ENCODE measurements around the gene ARRDC2. TPM values are rescaled to one million over a fixed set of nuclear protein-coding genes. Genes with fewer than 3 reads are reported as not detected.

ARRDC2 gene
- total and polyA plus RNA-seq, 9 of the 15 experiments (the other 6 are each of a cell fraction or from before 2014, with no cell fraction given): 1.9 to 27.4 (median 15.2) TPM

DNA sequence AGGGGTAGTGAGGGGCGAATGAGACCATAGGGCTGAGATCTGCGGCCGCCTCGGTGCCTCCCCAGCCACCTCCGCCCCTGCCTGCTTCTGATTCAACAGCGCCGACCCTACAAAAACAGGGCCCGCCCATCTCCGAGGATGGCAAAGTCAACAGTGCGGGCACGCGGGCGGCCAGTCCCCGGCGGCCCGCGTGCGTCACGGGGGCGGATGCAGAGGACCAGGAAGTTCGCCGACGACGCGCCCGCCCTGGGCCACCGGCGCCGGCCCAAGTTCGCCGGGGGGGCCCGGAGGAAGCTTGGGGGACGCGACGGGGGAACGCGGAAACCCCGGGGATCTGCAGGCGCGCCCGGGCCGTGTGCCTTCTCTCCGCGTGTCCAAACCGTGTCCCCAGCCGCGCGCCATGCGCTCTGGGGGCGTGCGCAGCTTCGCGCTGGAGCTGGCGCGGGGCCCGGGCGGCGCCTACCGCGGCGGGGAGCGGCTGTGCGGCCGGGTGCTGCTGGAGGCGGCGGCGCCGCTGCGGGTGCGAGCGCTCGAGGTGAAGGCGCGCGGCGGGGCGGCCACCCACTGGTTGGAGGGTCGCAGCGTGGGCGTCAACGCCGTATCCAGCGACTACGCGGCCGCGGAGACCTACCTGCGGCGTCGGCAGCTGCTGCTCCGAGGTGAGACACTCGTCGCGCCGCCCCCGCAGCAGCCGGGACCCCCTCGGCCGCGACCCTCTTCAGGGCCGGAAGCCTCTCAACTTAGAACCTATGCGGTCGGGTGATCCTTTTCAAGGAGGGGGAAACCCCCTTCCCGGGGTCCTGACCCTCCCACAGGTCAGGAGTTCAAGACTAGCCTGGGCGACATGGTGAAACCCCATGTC lies 6.8 kb upstream of the ARRDC2 start (continued):
- TF ChIP-seq YY1 (IDR thresholded peaks at IDR 0.05; ENCODE audit: borderline replicate concordance in 1 of 3, control insufficient read depth in 1 of 3, extremely low read depth in 1 of 3, insufficient read depth in 3 of 3, insufficient read length in 1 of 3, insufficient replicate concordance in 2 of 3, low read depth in 1 of 3, low read length in 2 of 3): peak in 2 of 3 experiments; percentile 48 to 57
- TF ChIP-seq, protein P1, sequence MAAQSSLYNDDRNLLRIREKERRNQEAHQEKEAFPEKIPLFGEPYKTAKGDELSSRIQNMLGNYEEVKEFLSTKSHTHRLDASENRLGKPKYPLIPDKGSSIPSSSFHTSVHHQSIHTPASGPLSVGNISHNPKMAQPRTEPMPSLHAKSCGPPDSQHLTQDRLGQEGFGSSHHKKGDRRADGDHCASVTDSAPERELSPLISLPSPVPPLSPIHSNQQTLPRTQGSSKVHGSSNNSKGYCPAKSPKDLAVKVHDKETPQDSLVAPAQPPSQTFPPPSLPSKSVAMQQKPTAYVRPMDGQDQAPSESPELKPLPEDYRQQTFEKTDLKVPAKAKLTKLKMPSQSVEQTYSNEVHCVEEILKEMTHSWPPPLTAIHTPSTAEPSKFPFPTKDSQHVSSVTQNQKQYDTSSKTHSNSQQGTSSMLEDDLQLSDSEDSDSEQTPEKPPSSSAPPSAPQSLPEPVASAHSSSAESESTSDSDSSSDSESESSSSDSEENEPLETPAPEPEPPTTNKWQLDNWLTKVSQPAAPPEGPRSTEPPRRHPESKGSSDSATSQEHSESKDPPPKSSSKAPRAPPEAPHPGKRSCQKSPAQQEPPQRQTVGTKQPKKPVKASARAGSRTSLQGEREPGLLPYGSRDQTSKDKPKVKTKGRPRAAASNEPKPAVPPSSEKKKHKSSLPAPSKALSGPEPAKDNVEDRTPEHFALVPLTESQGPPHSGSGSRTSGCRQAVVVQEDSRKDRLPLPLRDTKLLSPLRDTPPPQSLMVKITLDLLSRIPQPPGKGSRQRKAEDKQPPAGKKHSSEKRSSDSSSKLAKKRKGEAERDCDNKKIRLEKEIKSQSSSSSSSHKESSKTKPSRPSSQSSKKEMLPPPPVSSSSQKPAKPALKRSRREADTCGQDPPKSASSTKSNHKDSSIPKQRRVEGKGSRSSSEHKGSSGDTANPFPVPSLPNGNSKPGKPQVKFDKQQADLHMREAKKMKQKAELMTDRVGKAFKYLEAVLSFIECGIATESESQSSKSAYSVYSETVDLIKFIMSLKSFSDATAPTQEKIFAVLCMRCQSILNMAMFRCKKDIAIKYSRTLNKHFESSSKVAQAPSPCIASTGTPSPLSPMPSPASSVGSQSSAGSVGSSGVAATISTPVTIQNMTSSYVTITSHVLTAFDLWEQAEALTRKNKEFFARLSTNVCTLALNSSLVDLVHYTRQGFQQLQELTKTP (IDR thresholded peaks at IDR 0.05; ENCODE audit: low read depth in 1 of 2, partially characterized antibody in 2 of 2): no peak
- no peak for TF ChIP-seq C11orf30 (IDR thresholded peaks at IDR 0.05; ENCODE audit: low read depth)
- TF ChIP-seq ZNF696 (CRISPR knock-in tag; conservative IDR thresholded peaks at IDR 0.05): no peak
- TF ChIP-seq HDAC8 (tag; IDR thresholded peaks at IDR 0.05): no peak
- no peak for TF ChIP-seq MCM5 (IDR thresholded peaks at IDR 0.05; ENCODE audit: low read depth)
- TF ChIP-seq ZFX (CRISPR knock-in tag; IDR thresholded peaks at IDR 0.05): peak; percentile 83
- TF ChIP-seq ARID1B (IDR thresholded peaks at IDR 0.05): no peak
- TF ChIP-seq EZH2 (IDR thresholded peaks at IDR 0.05; ENCODE audit: borderline replicate concordance, low read depth, low read length): no peak
- TF ChIP-seq ZNF165 (CRISPR knock-in tag; IDR thresholded peaks at IDR 0.05; ENCODE audit: borderline replicate concordance): no peak
- no peak for TF ChIP-seq MEIS2 (IDR thresholded peaks at IDR 0.05; ENCODE audit: partially characterized antibody)
- TF ChIP-seq IRF2 (CRISPR knock-in tag; IDR thresholded peaks at IDR 0.05): no peak
- TF ChIP-seq RBM22 (IDR thresholded peaks at IDR 0.05; ENCODE audit: low read depth, low read length, poor library complexity, severe bottlenecking): no peak
- TF ChIP-seq ETV5 (CRISPR knock-in tag; IDR thresholded peaks at IDR 0.05; ENCODE audit: low read depth): 0 out of 2 replicates have a peak, but pooled peaks have one; percentile 21
- no peak for TF ChIP-seq NFXL1 (CRISPR knock-in tag; IDR thresholded peaks at IDR 0.05)
- no peak for TF ChIP-seq TCF7 (IDR thresholded peaks at IDR 0.05; ENCODE audit: borderline replicate concordance)
- no peak for TF ChIP-seq XRCC4 (IDR thresholded peaks at IDR 0.05; ENCODE audit: extremely low read depth, insufficient read depth, insufficient read length)
- no peak for TF ChIP-seq FOXK2 (conservative IDR thresholded peaks at IDR 0.05 in 1 of 2, IDR thresholded peaks at IDR 0.05 in 1 of 2; ENCODE audit: low read depth in 2 of 2)
- TF ChIP-seq, protein P2, sequence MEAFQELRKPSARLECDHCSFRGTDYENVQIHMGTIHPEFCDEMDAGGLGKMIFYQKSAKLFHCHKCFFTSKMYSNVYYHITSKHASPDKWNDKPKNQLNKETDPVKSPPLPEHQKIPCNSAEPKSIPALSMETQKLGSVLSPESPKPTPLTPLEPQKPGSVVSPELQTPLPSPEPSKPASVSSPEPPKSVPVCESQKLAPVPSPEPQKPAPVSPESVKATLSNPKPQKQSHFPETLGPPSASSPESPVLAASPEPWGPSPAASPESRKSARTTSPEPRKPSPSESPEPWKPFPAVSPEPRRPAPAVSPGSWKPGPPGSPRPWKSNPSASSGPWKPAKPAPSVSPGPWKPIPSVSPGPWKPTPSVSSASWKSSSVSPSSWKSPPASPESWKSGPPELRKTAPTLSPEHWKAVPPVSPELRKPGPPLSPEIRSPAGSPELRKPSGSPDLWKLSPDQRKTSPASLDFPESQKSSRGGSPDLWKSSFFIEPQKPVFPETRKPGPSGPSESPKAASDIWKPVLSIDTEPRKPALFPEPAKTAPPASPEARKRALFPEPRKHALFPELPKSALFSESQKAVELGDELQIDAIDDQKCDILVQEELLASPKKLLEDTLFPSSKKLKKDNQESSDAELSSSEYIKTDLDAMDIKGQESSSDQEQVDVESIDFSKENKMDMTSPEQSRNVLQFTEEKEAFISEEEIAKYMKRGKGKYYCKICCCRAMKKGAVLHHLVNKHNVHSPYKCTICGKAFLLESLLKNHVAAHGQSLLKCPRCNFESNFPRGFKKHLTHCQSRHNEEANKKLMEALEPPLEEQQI (IDR thresholded peaks at IDR 0.05): no peak
- TF ChIP-seq MAFK (IDR thresholded peaks at IDR 0.05; ENCODE audit: low read length): no peak
